NCI-H226 (cell line): ENCODE data around the gene RGSL1.
A peak's percentile ranks its signal among the peaks of the same experiment; 100 is the strongest.

Source experiments
- DNase-seq: peaks from one replicate; pipeline ENCODE4 v3.0.0-alpha.2; 2015

The RGSL1 gene

DNA sequence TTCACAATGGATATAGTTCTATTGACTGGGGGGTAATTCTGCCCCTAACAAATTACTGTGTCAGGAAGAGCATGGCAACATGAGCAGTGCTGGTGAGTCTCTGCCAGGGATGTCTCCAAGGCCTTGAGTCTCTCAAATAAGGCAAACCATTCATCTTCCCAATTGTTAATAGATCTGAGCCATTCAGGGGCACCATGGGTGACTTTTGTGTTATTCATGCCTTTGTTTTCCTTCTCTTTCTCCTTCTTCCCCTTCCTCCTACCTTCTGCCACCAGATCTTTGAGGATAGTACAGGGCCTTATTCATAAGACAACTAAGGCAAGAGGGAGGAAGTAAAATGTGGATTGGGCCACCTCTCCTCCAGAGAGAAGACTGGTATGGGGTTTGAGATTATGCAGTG is at the start of gene RGSL1:
RGSL1 (plus strand) TSS at position 60 of the 400 bp plus-strand sequence; CDS start at position 80, 20 bp downstream.
- no peak for DNase-seq

DNA sequence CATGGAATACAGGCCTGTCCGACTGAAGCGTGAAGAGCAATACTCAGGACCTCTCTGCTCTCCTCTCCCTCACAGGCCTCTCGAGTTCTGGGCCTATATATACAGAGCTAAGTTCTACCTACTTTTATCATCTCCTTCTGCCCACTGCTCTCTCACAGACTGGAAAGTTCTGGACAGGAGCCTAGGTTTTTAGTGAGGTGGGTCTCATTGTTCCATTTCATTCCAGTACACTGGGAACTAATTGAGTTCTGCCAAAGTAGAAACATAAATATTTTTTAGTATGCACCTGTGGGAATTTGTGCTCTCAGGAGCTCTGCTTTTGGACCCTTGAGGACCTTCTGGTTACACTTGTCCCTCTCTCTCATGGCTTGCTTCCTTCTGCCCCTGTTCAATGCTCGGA is 49.4 kb upstream of the RGSL1 start, which contains the start of gene TEDDM1:
TEDDM1 (minus strand) TSS at position 101 of the 400 bp plus-strand sequence. CDS start 182 bp downstream, outside the sequence.
- no peak for DNase-seq

DNA sequence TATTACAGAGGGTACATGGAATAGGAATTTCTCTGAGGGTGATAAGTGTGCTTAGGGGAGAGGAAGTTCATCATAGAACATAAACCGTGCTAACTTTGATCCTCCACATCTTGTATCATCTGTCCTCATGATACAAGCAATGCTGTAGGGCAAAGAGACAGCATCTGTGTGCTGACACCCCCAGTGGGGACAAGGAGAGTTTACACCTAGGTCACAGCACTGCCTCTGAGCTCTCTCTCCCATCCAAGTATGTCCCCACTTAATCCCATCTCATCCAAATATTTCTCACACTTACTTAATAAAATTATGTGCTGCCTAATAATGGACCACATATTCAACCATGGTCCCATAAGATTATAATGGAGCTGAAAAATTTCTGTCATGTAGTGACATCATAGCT is 45.2 kb upstream of the RGSL1 start:
- no peak for DNase-seq

DNA sequence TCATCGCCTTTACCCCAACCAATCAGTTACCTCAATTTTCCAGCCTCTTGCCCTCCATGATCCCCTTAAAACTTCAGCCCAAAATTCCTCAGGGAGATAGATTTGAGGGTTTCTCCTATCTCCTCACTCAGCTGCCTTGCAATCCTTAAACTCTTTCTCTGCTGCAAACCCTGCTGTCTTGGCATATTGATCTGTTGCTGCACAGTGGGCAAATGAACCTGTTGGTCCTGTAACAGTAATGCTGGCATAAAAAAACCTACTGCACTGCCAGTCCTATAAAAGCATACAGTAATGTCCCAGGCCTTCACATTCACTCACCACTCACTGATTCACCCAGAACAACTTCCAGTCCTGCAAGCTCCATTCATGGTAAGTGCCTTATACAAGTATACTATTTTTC is 44.4 kb upstream of the RGSL1 start:
- no peak for DNase-seq

DNA sequence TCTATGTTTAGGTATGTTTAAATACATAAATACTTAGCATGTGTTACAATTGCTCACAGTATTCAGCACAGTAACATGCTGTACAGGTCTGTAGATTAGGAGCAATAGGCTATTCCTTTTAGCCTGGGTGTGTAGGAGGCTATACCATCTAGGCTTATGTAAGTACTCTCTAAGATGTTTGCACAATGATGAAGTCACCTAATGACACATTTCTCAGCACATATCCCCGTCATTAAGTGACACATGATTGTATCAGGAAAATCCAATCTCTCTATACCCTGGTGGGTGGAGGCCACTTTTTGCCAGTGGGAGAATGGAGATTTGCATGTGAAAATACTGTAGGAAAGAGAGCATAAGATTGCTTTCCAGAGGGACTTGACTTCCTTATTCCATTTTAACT is 43.9 kb upstream of the RGSL1 start:
- no peak for DNase-seq

DNA sequence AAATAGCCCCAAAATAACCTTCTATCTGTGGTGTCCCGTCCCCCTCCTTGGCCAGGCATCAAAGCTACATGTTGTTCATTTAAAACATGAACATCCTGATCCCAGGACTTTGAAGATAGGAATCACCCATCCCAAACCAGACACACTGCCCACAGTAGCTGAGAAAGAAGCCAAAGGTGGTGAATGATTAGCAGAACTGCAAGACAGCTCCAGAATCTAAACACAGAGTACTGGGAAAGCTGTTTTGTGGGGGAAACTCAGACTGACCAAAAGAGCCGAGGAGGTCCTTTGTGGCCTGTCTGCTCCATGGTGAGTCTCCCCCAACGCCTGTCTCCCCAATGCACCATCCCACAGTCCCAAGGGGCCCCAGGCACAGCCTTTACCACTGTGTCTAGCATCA is 42.2 kb upstream of the RGSL1 start:
- no peak for DNase-seq

DNA sequence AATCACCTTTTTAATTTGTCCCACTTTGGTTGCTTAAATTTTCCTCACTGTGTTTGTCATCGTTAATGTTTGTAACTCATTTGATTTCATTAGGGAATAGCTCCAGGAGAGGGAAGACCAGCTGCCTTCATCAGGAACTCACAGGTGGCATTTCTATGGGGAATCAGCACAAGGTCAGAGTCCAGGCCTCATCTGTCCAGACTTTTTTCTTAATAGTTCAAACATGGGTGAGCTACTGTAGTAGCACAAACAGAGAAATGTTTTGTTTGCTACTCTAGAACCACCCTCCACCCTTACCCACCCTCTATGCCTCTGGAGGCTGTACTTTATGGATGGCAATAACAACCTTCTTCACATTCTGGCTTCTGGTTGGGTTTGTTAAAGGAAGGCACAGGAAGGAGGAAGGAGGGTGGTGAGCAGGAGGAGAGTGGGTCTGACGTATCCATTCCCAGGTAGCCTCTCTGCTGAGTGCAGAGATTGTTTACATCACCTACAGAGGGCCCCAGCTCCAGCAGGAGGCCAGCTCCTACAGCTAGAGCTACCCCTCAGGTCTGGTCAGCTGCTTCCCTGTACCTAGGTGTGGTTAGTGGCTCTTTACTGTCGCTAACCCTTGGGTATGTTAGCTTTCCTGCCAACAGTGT is 41.4 kb upstream of the RGSL1 start:
- DNase-seq: no peak

DNA sequence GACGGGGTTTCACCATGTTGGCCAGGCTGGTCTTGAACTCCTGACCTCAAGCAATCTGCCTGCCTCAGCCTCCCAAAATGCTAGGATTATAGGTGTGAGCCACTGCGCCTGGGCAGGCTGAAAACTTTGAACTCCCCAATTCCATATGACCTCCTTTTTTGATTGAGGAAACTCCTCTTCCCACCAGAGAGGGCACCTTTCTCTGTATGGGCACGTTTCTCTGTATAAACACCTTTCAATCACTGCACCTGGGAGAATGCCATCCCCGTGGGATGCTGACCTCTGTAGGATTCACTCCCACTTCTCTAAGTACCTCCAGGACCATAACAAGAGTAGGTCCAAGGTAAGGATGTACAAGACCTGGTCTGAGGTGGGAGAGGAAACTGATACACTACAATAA is 39.8 kb upstream of the RGSL1 start:
- no peak for DNase-seq

DNA sequence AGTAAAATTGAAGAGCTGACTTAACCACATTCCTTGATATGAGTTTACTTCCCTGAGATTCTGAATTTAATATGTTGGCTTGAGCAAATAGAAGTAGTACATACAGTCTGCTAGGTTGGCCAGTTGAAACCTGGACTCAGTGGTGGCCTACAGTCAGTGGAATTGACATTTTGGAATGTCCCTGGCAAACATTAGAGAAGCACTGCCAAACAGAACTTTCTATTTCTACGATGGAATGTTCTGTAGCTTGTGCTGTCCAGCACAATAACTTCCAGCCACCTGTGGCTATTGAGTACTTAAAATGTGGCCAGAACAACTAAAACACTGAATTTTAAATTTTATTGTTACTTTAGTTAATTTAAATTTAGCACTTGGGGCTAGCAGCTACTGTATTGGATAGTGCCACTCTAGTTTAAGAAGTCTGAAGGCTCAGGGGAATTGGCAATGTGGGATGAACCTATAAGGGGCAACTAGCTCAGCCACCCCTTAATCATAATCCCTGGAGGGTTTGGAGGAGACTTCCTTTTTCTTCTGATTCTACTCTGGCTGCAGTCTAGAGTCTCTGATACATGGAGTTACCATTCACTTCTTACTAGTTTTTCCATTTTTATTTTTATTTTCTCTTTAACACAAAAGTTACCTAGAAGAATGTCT is 39.2 kb upstream of the RGSL1 start:
- DNase-seq: no peak

DNA sequence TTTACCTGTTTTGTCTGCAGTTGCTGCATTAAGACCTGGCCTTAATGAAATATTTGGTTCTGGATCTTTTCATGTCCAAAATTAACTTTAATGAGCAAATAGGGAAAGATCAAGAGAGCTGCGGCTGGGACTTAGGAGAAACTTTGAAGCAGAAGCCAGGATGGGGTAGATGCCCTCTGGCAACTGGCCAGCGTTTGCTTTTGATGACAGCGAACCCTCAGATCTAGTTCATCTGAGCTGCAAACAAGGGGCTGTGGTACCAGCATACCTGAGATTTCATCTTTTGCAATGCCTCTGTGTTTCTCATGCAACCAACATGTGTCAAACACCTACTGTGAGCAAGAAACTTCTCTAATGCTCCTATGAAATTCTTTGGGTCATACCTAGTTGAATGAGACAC is 36.5 kb upstream of the RGSL1 start:
- DNase-seq: no peak

DNA sequence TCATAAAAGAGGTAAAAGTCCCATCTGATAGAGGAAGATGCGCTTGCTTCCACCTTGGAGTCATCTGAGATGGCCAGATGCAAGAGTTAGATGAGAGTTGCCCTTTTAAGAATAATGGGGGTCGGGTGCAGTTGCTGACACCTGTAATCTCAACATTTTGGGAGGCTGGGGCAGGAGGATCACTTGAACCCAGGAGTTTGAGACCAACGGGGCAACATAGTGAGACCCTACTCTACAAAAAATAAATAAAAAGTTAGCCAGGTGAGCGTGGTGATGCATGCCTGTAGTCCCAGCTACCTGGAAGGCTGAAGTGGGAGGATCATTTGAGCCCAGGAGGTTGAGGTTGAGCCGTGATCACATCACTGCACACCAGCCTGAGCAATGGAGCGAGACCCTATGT is 36.0 kb upstream of the RGSL1 start:
- DNase-seq: no peak

DNA sequence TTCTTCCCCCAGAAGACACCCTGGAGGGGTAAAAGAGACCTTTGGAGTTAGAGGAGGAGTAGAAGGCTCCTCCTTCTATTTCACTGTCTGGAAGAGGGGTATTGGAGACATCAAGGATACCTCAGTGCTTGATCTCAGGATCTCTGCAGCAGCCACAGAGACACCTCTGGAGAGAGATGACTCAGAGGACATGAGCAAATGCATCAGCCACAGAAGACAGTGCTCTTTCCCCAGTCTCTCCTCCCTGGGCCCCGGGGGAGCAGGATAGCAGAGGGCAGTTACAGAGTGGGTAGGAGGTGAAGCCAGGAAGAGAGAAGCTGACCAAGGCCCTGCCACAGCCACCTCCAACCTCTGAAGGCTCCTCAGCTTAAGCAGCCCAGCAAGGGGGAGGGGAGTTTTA is 34.2 kb upstream of the RGSL1 start:
- no peak for DNase-seq

DNA sequence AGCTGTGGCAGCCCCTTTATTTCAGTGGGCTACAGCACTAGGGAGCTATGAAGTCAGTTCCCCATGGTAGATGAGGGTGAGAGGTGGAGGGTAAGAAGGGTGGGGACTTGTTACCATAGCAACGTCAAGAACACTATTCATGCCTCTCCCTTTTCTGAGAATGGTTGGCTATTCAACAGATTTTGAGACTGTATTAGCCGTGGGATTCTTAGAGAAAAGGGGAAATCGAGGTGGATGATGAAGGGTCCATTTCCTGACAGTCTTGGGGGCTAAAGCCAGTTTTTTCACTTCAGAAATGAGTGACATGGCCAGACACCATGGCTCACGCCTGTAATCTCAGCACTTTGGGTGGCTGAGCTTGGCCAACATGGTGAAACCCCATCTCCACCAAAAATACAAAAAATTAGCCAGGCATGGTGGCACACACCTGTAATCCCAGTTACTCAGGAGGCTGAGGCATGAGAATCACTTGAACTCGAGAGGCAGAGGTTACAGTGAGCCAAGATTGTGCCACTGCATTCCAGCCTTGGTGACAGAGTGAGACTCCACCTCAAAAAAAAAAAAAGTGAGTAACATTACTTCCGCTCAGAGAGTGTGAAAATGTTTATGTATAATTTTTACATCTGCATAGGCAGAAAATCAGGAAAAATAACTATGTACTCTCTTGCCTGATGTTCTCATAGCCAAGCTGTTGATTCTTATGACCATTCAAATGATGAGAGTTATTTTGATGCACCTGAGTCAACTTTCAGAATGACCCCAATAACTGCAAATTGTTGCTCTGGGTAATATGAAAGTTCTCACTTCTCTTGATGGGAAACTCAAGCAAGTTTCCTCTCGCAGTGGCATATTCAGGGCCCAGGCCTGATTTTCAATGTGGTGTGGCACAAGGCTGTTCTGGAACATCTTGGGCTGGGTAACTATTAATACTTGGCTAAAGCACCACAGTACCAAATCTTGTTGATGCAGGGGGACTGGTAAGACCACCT is 23.2 kb upstream of the RGSL1 start:
- DNase-seq: no peak

DNA sequence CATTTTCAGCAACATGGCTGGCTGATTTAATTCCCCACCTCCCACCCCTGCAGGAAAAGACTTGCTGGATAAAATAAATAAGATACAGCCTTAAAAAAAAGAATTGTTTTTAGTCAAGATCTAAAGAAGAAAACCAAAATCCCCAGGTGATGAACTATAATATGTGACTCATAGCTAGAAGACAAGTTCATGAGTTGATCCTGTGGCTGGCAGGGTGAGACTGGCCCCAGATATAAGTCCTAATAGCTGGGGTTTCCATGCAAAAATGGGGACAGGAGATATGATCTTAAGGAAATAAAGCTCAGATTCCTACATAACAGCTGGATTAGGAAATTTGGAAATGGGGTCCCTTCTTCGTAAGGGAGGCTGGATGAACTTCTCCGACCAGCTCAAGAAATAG is 21.9 kb upstream of the RGSL1 start:
- DNase-seq: no peak

DNA sequence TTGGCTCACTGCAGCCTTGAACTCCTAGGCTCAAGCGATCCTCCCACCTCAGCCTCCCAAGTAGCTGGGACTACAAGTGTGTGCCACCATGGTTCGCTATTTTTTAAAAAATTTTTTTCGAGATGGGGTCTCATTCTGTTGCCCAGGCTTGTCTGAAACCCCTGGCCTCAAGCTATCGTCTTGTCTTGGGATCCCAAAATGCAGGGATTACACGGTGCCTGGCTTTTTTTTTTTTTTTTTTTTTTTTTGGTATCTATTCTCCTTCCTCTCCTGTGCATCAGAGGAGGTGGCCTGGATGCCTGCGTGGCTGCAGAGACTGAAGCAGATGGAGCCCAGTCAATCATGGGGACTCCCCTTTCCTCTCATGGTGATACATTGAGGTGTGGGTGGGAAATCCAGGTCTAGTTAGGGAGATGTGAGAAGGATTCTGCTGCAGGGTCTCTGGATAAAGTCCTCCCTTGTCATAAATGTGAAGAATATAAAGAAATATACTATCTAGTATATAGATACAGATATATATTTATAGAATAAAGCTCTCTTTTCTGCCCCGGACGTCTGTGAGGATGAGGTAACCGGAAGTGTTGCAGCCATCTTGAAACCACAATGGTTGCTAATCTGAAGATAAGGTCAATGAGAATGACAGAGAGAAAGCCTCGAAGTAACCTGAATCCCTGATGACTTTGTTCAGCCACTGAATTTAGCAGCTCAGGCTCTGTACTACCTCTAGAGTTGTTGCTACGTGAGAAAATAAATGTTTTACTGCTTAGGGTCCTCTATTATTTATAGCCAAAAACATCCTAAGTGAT is 19.5 kb upstream of the RGSL1 start:
- DNase-seq: peak; percentile 54

DNA sequence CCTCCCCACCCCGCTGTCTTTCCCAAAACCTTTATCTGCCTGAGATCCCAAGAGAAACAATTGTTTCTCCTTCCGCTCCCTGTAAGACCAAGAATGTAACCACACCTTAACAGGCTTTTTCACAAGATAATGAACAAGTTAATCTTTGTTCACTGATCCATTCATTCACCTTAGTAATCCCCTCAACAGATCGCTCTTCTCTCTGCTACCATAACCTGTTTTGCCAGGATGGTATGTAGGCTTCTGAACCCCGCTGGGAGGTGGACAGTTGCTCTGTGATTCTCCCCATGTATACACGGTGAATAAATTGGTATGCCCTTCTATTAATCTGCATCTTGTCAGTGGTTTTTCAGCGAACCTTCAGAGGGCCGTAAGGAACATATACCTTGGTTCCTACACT is 18.7 kb upstream of the RGSL1 start:
- no peak for DNase-seq

DNA sequence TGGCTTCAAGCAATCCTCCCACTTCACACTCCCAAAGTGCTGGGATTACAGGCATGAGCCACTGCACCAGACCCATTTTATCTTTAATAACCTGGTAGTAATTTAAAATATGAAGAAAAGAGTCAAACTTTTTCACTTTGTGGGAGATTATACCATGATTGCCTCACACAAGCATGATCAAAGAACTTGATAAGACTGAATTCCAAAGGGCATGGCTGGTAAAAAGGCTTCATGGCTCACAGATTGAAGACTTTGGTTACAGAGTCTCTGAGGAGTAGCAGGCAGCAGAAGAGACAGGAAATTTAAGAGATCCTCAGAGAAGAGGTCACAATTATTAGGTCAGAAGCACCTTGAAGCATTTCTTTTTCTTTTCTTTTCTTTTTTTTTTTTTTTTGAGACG is 16.4 kb upstream of the RGSL1 start:
- no peak for DNase-seq

DNA sequence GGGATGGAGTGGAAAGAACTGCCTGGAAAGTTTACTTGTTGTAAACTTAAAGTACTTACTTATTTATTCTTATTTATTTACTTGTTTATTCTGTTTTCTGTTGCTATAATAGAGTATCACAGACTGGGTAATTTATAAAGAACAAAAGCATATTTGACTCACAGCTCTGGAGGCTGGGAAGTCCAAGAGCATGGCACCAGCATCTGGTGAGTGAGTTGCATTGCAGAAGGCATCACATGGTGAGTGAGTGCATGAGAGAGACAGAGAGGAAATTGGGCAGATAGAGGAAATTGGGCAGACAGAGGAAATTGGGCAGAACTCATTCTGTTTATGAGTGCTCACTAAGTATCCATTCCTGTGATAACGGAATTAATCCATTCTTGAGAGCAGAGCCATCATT is 11.6 kb upstream of the RGSL1 start:
- DNase-seq: no peak

DNA sequence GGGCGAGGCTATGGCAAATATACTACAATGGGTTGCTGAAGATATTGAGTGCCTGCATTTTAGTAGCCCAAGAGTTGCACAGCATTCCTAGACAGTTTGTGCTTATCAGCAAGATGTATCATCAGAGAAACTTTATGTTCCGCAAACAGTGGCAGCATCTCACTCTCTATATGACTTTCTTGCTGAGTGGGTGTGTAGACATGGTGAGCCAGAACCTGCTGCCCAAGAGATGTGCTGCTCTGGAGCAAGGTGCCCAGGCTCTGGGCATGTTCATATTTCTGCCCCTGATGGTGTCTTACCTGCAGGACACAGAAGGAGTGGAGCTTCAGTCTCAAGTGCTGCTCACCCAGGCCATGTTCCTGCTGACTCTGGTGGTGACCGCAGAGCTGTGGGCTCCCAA is 8.2 kb upstream of the RGSL1 start:
- DNase-seq: no peak

DNA sequence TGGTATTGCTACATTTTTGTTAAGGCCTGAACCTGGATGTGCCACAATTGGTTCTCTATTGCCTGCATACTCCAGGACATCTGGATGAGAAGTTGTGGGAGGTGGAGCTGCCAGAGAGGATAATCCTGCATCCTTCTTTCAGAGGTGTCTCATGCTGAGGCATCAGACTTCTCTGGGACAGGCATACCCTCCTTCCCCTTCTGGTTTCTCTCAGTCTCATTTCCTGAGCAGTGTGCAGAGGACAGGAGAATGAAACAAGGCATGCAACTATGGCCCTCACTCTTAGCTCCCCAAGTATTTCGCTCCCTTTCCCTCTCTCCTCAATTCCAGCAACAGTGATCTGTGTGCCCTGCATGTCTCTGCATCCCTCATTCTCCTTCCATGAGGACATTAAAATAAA is 7.6 kb upstream of the RGSL1 start:
- no peak for DNase-seq

DNA sequence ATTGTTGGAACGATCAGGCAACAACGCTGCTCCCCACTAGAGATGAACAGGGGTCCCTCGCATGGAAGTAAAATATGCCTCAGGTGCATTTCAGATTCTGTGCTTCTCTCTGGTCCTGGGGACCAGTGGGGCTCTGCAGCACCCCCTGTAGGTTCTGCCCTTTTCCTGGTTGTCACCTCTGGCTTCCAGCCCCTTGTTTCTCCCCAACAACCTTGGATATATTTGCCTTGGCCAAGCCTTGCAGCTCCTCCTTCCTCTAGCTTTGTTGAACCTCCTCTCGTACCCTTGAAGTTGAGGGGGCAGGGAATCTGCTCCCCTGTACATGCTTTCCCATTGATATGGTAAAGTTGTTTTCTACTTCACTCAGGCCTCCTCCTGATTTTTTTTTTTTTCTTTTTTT is 5.4 kb upstream of the RGSL1 start:
- no peak for DNase-seq

DNA sequence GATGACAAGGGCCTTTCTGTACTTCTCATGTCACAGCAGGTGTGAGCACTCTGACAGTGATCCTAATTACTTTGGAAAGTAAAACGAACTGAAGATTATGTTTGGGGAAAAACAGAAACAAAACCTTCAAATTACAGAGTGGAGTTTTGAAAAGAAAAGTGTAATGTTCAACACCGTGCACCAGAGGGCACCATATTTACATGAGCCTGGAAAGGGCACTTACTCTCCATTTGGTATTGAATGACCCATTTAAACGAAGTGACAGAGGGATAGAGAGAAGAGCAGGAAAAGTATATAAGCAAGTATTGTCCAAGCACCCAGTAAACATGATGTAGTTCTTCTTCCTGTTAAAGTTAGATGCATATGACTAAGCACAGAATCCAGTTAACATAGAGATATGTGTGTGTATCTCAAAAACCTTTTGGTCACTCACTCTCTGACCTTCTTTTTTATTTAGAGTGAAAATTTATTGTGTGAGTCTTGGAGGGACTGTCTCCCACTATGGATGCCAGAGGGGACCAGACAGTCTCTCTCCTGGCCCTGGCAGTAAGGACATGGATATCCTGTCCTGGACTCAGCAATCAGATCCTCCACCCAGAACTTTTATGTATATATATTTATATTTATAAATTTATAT is 3.8 kb upstream of the RGSL1 start:
- no peak for DNase-seq
